HCT116 (cell line): ENCODE results near the gene HBA2. TPM values are rescaled to one million over a fixed set of nuclear protein-coding genes. Genes with fewer than 3 reads are reported as not detected.
"Not testable (repeated sequence)": the region's sequence is repeated elsewhere in the genome, so short reads cannot be mapped to it uniquely, and the experiment has no call there.

ENCODE experiments used
- ATAC-seq: fragments of 200-7000 bp; cut with Tn5 transposase; 2 replicates; pipeline ENCODE4 v1.9.1; 2020; ENCODE audit warnings: mild to moderate bottlenecking, moderate library complexity
- BruUV-seq: library from RNA; stranded (reverse); fragments of 400-500 nt; replicated peaks from 2 replicates; lab custom pipeline; 2021; lab: Mats Ljungman, UMichigan
- CTCF ChIA-PET: fragments of 300-600 bp; sonication (Branson Sonifier 250); formaldehyde crosslinking; loops from one replicate; lab custom pipeline; 2021; ENCODE audit warnings: antibody characterized with exemption; lab: Charles Lee
- POLR2A ChIA-PET: fragments of 300-600, 350-600 bp; sonication (Branson Sonifier 250); formaldehyde crosslinking; loops from one replicate; lab custom pipeline; 2021; ENCODE audit warnings: antibody characterized with exemption; lab: Charles Lee
- RAD21 ChIA-PET, 2 experiments: fragments of 300-600 bp; sonication (Branson Sonifier 250); formaldehyde crosslinking; loops; one replicate each; lab custom pipeline; 2023; ENCODE audit warnings: low total read pairs in 2 of 2; ENCODE audit not compliant: uncharacterized antibody in 2 of 2, unreplicated experiment in 2 of 2, low non-redundant PET in 1 of 2; lab: Charles Lee
- DNase-seq: peaks from one replicate; pipeline ENCODE4 v3.0.0-alpha.2; 2010; ENCODE audit warnings: low read depth, low spot score
- H2AFZ ChIP-seq: fragments of 200-600 bp; shearing (Covaris generic), sonication (generic); 2 replicates; pipeline ENCODE4 v1.6.1; 2017; ENCODE audit warnings: low read depth, mixed run types, mixed read lengths, antibody characterized with exemption, low read length; ENCODE audit not compliant: poor library complexity, severe bottlenecking
- H3K27ac ChIP-seq: 2 replicates; pipeline ENCODE4 v1.5.1; 2012; ENCODE audit warnings: low read depth, low read length
- H3K27me3 ChIP-seq: fragments of 200-600 bp; sonication (generic); 2 replicates; pipeline ENCODE4 v1.6.1; 2016; ENCODE audit warnings: mixed run types, low read length, mixed read lengths; ENCODE audit not compliant: insufficient read depth
- H3K36me3 ChIP-seq, 2 experiments: fragments of 200-500 bp in 1 of 2; fragments of 200-600 bp in 1 of 2; sonication (Bioruptor generic) in 1 of 2; sonication (generic) in 1 of 2; 2 replicates each; pipeline versions ENCODE4 v1.5.1 to v1.6.1; 2014 to 2016; ENCODE audit warnings: low read length in 2 of 2, inconsistent platforms in 1 of 2, mixed read lengths in 1 of 2, mixed run types in 1 of 2; ENCODE audit not compliant: insufficient read depth in 2 of 2, control insufficient read depth in 1 of 2
- H3K4me1 ChIP-seq, 2 experiments: fragments of 200-600 bp in 1 of 2; sonication (generic) in 1 of 2; 2 replicates each; pipeline versions ENCODE4 v1.5.1 to v1.6.1; 2012 to 2017; ENCODE audit warnings: low read length in 2 of 2, inconsistent platforms in 1 of 2, mild to moderate bottlenecking in 1 of 2, mixed read lengths in 1 of 2, mixed run types in 1 of 2, moderate library complexity in 1 of 2; ENCODE audit not compliant: insufficient read depth in 2 of 2, control insufficient read depth in 1 of 2
- H3K4me2 ChIP-seq: fragments of 200-600 bp; sonication (generic); 2 replicates; pipeline ENCODE4 v1.6.1; 2017; ENCODE audit warnings: mixed run types, low read length, mixed read lengths
- H3K4me3 ChIP-seq, 2 experiments: fragments of 200-600 bp in 1 of 2; sonication (generic) in 1 of 2; replicated peaks in 1 of 2; 2 replicates each; pipeline ENCODE4 v1.5.1; 2011 to 2016; ENCODE audit warnings: low read length in 2 of 2, control low read depth in 1 of 2, low read depth in 1 of 2, mild to moderate bottlenecking in 1 of 2, mixed read lengths in 1 of 2, mixed run types in 1 of 2
- H3K79me2 ChIP-seq: fragments of 200-600 bp; sonication (generic); 2 replicates; pipeline ENCODE4 v1.6.1; 2017; ENCODE audit warnings: mild to moderate bottlenecking, mixed run types, low read length, moderate library complexity, mixed read lengths; ENCODE audit not compliant: insufficient read depth
- H3K9ac ChIP-seq: fragments of 200-600 bp; sonication (generic); 2 replicates; pipeline ENCODE4 v1.6.1; 2016; ENCODE audit warnings: low read length, mixed read lengths
- H3K9me2 ChIP-seq: fragments of 200-600 bp; sonication (generic), shearing (Covaris generic); 2 replicates; pipeline ENCODE4 v1.6.1; 2017; ENCODE audit warnings: mixed run types, mild to moderate bottlenecking, moderate library complexity; ENCODE audit not compliant: insufficient read depth
- H3K9me3 ChIP-seq, 2 experiments: fragments of 200-500 bp in 1 of 2; fragments of 200-600 bp in 1 of 2; sonication (Bioruptor generic) in 1 of 2; sonication (generic) in 1 of 2; 2 replicates each; pipeline ENCODE4 v1.6.1; 2014 to 2017; ENCODE audit warnings: low read length in 2 of 2, mixed read lengths in 2 of 2, inconsistent platforms in 1 of 2, low read depth in 1 of 2, mild to moderate bottlenecking in 1 of 2, mixed run types in 1 of 2, moderate library complexity in 1 of 2; ENCODE audit not compliant: control insufficient read depth in 1 of 2, insufficient read depth in 1 of 2
- H4K20me1 ChIP-seq: fragments of 200-600 bp; sonication (generic), shearing (Covaris generic); 2 replicates; pipeline ENCODE4 v1.6.1; 2017; ENCODE audit warnings: mixed run types, mild to moderate bottlenecking, moderate library complexity; ENCODE audit not compliant: insufficient read depth
- CTCF ChIP-seq, 3 experiments: fragments of 200-600 bp in 1 of 3; sonication (generic) in 1 of 3; IDR thresholded peaks in 2 of 3; conservative IDR thresholded peaks in 1 of 3; 2 replicates each; pipeline ENCODE4 v1.5.1; 2012 to 2017; ENCODE audit warnings: low read depth in 2 of 3, low read length in 2 of 3, antibody characterized with exemption in 1 of 3, borderline replicate concordance in 1 of 3, control low read depth in 1 of 3, mild to moderate bottlenecking in 1 of 3, mixed read lengths in 1 of 3, mixed run types in 1 of 3, moderate library complexity in 1 of 3; ENCODE audit not compliant: insufficient read depth in 1 of 3
- REST ChIP-seq: IDR thresholded peaks from 2 replicates; pipeline ENCODE4 v1.6.1; 2012; ENCODE audit warnings: low read depth
- intact Hi-C: fragments of 100-400 bp; cut with micrococcal nuclease; formaldehyde crosslinking; loops from 2 replicates; pipeline ENCODE4 v1.10.0; 2022
- total RNA-seq: library from RNA; stranded (reverse); gene quantifications from one replicate; pipeline ENCODE4 v1.2.1, GENCODE V29; 2021; ENCODE audit not compliant: unreplicated experiment

HBA2 gene
- total RNA-seq, 1 experiment from 2014 or later, result 3.0 TPM

- H3K36me3 ChIP-seq, H3K9ac ChIP-seq, BruUV-seq, H2AFZ ChIP-seq, intact Hi-C loops, DNase-seq, H3K27me3 ChIP-seq, RAD21 ChIA-PET, CTCF ChIA-PET, POLR2A ChIA-PET, H3K9me2 ChIP-seq, H4K20me1 ChIP-seq, H3K27ac ChIP-seq, H3K79me2 ChIP-seq, H3K9me3 ChIP-seq, H3K4me3 ChIP-seq: not testable (repeated sequence)
- peak; percentile 52 for ATAC-seq
- Histone ChIP-seq H3K4me2 (peak overlapping the region; percentile 32), H3K4me1 (peaks cover 0 to 14% of the 10 kb centered on the region in 2 experiments; a peak in 2 of 4 replicates)
- TF ChIP-seq REST, result peak; percentile 63
These were observed 2.6 kb upstream of the HBA2 start for GRCh38 chr16:170088-170507.

GRCh38 chr16:170788-171187 is 1.9 kb upstream of the HBA2 start:
- no peaks in the 10 kb centered on the region for H3K27me3 ChIP-seq

More at GRCh38 chr16:170788-171187, 1.9 kb upstream of the HBA2 start:
- Histone ChIP-seq H3K27ac (no peak overlapping the region), H3K9ac (no peak overlapping the region), H3K36me3 (no peaks in the 10 kb centered on the region), H3K4me3 (no peak overlapping the region), H3K9me2 (no peaks in the 10 kb centered on the region), H3K9me3 (no peaks in the 10 kb centered on the region), H3K79me2 (no peaks in the 10 kb centered on the region), H3K4me2 (no peak overlapping the region), H2AFZ (no peak overlapping the region), H4K20me1 (no peaks in the 10 kb centered on the region), H3K4me1 (peaks cover 0 to 14% of the 10 kb centered on the region in 2 experiments; a peak in 2 of 4 replicates)
- ATAC-seq (no peak), DNase-seq (no peak)
- RAD21 ChIA-PET, result no interaction called here
- POLR2A ChIA-PET, result no interaction called here
- intact Hi-C loops, result no loop called here
- CTCF ChIA-PET, result no interaction called here
- no TSS peak for BruUV-seq
- no peak for TF ChIP-seq CTCF (IDR thresholded peaks at IDR 0.05 in 2 of 3, conservative IDR thresholded peaks at IDR 0.05 in 1 of 3; ENCODE audit: borderline replicate concordance in 1 of 3, insufficient read depth in 1 of 3, low read depth in 2 of 3, low read length in 2 of 3)
